Measurements from ENCODE around the gene SKAP1.

DNA sequence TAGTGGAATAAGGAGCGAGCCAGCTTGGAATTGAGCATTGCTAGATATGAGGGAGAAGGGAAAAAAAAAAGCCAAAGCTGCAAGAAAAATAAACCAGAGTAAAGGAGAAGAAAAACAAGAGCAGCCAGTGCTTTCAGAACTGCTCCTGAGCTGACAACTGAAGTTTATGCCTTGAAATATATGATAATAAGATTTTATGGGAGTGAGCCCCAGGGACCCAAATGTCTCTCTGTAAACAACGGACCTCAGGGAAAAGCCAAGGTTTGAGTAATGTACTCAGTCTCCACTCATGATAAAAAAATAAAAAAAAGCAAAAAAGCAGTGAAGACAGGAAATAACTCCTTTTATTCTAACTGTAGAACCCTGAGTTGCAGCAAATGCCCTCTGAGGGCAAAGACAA, 189.9 kb downstream of the SKAP1 start:
- TF ChIP-seq, protein P1, sequence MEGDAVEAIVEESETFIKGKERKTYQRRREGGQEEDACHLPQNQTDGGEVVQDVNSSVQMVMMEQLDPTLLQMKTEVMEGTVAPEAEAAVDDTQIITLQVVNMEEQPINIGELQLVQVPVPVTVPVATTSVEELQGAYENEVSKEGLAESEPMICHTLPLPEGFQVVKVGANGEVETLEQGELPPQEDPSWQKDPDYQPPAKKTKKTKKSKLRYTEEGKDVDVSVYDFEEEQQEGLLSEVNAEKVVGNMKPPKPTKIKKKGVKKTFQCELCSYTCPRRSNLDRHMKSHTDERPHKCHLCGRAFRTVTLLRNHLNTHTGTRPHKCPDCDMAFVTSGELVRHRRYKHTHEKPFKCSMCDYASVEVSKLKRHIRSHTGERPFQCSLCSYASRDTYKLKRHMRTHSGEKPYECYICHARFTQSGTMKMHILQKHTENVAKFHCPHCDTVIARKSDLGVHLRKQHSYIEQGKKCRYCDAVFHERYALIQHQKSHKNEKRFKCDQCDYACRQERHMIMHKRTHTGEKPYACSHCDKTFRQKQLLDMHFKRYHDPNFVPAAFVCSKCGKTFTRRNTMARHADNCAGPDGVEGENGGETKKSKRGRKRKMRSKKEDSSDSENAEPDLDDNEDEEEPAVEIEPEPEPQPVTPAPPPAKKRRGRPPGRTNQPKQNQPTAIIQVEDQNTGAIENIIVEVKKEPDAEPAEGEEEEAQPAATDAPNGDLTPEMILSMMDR (IDR thresholded peaks at IDR 0.05): no peak
- TF ChIP-seq EZH2 (IDR thresholded peaks at IDR 0.05): no peak
- TF ChIP-seq EZH2phosphoT487 (IDR thresholded peaks at IDR 0.05): no peak
